Mucosa of descending colon (tissue), 3 donors: ENCODE measurements around the gene BASP1. TPM values are rescaled to one million over a fixed set of nuclear protein-coding genes. Genes with fewer than 3 reads are reported as not detected.

Source experiments
- ATAC-seq: fragments of 200-7000 bp; cut with Tn5 transposase; one replicate; pipeline ENCODE4 v1.9.1; 2020; ENCODE audit warnings: mild to moderate bottlenecking, moderate library complexity
- DNase-seq, 3 donors: peaks; one replicate each; pipeline ENCODE4 v3.0.0-alpha.2; 2020
- H3K36me3 ChIP-seq: fragments of 200-600 bp; one replicate; pipeline ENCODE4 v1.8.0; 2021; ENCODE audit warnings: low read depth, mild to moderate bottlenecking
- H3K4me1 ChIP-seq: fragments of 200-600 bp; one replicate; pipeline ENCODE4 v1.8.0; 2021; ENCODE audit warnings: low read depth, mild to moderate bottlenecking
- H3K4me3 ChIP-seq: fragments of 200-600 bp; one replicate; pipeline ENCODE4 v1.8.0; 2021; ENCODE audit warnings: mild to moderate bottlenecking
- H3K9me3 ChIP-seq: fragments of 200-600 bp; one replicate; pipeline ENCODE4 v1.8.0; 2021; ENCODE audit warnings: mild to moderate bottlenecking
- intact Hi-C, 2 donors: fragments of 100-400 bp; cut with DNase I in 1 of 2; cut with micrococcal nuclease in 1 of 2; formaldehyde crosslinking; loops; one replicate each; pipeline versions ENCODE4 v1.11.0 to v1.11.1; 2022; cut with DNase I, micrococcal nuclease
- total RNA-seq, 3 donors: library from RNA; stranded (reverse); fragmentation: NEBNext Ultra II Directional in 2 of 3; extraction: Animal tissue kit (Norgen Biotek cat#: 25700) in 2 of 3; gene quantifications; one replicate each; pipeline versions ENCODE4 v1.2.1 to v1.2.4, GENCODE V29; 2021 to 2023
- TF ChIP-seq, protein P1 (sequence below): fragments of 200-600 bp; IDR thresholded peaks from one replicate; pipeline ENCODE4 v1.8.0; 2022; ENCODE audit warnings: antibody characterized with exemption, mild to moderate bottlenecking
- donor health status: DM: no; HTN: no; CAD: no; lungs with moderate emphysema.
- donor health status: DM: no; HTN: no; CAD: no.
- donor health status: DM: no; HTN: yes; CAD: no.

BASP1 gene
- total RNA-seq, 3 donors from 2014 or later, result 3.6 to 10.6 (median 8.6) TPM

- Histone ChIP-seq H3K4me3 (no peak overlapping the region), H3K4me1 (peaks cover under 1% of the 10 kb centered on the region), H3K36me3 (no peaks in the 10 kb centered on the region), H3K9me3 (no peaks in the 10 kb centered on the region)
- ATAC-seq, result no peak
- TF ChIP-seq, protein P1, sequence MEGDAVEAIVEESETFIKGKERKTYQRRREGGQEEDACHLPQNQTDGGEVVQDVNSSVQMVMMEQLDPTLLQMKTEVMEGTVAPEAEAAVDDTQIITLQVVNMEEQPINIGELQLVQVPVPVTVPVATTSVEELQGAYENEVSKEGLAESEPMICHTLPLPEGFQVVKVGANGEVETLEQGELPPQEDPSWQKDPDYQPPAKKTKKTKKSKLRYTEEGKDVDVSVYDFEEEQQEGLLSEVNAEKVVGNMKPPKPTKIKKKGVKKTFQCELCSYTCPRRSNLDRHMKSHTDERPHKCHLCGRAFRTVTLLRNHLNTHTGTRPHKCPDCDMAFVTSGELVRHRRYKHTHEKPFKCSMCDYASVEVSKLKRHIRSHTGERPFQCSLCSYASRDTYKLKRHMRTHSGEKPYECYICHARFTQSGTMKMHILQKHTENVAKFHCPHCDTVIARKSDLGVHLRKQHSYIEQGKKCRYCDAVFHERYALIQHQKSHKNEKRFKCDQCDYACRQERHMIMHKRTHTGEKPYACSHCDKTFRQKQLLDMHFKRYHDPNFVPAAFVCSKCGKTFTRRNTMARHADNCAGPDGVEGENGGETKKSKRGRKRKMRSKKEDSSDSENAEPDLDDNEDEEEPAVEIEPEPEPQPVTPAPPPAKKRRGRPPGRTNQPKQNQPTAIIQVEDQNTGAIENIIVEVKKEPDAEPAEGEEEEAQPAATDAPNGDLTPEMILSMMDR, result no peak
- intact Hi-C loops, result no loop called here
- DNase-seq, result no peak
Observed at GRCh38 chr5:17223367-17224185, 6.1 kb downstream of the BASP1 start.

DNA sequence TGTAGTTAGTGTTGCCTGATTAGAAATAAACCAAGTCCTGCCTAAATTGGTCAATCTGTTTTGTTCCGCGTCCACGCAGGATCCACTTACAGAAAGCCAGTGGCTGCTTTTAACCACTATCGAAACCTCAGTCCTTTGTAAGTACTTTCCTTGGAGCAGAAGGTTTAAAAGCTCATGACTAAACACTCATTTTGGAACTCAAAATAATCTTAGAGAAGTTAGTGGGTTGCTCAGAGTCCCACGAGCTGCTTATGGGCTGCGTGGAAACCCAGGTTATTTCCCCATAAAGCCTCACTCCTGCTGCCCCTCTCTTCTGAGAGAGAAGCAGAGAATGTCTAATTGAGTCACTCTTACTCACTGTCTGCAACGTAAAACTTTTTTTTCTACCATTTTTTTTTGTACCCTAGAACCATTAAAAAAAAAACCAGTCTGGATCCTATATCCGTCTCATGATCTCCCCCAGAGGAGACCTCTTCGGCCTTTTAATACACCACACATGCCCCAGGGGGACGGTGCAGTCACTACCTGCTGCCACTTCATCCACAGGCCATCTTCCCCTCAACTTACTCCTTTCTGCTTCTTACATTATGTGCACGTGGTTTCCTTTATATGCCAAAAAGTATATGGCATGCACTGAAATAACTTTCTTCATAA lies 7.6 kb downstream of the BASP1 start:
- Histone ChIP-seq H3K9me3 (no peaks in the 10 kb centered on the region), H3K4me1 (no peaks in the 10 kb centered on the region), H3K4me3 (no peak overlapping the region), H3K36me3 (no peaks in the 10 kb centered on the region)
- TF ChIP-seq, protein P1, result no peak
- DNase-seq, result no peak
- ATAC-seq, result peak; percentile 24
- intact Hi-C loops, result no loop called here

DNA sequence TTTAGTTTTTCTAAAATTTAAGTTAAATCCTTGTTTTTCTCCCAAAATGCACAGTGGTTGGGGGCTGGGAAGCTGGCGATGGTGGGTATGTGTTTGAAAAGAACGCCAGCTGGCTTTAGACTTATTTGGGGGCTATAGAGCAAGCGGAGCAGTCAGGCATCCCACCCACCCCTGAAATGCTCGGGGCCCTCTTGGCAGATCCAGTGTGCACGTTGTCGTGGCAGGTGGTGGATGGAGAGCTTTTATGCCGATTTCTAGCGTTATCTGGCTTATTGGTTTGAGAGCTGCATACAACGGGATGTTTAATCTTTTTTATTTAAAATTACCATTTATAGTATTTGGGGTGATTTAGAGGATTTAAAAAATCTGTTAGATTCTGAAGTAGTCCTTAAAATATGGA lies 8.1 kb downstream of the BASP1 start:
- ATAC-seq, result no peak
- Histone ChIP-seq H3K9me3 (no peaks in the 10 kb centered on the region), H3K4me3 (no peak overlapping the region), H3K4me1 (no peaks in the 10 kb centered on the region), H3K36me3 (no peaks in the 10 kb centered on the region)
- DNase-seq, result no peak
- intact Hi-C loops, result no loop called here
- TF ChIP-seq, protein P1, result no peak

- no peak for DNase-seq
- intact Hi-C loops, result no loop called here
- no peak for ATAC-seq
- no peak overlapping the region for H3K4me3 ChIP-seq
- TF ChIP-seq, protein P1, result no peak
- no peaks in the 10 kb centered on the region for H3K36me3 ChIP-seq
- H3K9me3 ChIP-seq, result no peaks in the 10 kb centered on the region
- no peaks in the 10 kb centered on the region for H3K4me1 ChIP-seq
Observed at GRCh38 chr5:17227868-17228267, 10.4 kb downstream of the BASP1 start.

DNA sequence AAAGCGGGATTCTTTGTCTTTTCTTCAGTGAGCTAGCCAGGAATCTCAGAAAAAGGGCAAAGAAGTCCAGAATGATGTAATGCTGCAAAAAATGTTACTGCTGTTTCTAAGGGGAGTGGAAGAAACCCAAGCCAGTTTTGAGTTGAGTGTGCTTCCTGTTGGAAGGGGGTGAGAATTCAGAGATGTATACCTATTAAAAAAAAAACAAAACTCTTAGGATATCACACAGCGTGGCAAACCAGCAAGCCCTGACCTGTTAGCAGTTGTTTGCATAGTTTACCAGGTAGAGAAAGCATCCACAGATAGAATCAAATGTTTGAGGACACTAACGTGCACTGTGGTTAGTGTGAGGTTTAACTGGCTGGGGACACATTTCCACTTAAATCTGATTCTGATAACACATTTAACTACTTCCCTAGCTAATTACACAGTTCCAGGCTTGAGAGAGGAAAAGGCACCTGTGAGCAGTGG lies 11.4 kb downstream of the BASP1 start:
- Histone ChIP-seq H3K4me1 (no peaks in the 10 kb centered on the region), H3K36me3 (no peaks in the 10 kb centered on the region), H3K4me3 (no peak overlapping the region), H3K9me3 (no peaks in the 10 kb centered on the region)
- ATAC-seq, result no peak
- no peak for DNase-seq
- intact Hi-C loops, result no loop called here
- TF ChIP-seq, protein P1, result no peak
